ENCODE results near the gene SMCR8.

DNA sequence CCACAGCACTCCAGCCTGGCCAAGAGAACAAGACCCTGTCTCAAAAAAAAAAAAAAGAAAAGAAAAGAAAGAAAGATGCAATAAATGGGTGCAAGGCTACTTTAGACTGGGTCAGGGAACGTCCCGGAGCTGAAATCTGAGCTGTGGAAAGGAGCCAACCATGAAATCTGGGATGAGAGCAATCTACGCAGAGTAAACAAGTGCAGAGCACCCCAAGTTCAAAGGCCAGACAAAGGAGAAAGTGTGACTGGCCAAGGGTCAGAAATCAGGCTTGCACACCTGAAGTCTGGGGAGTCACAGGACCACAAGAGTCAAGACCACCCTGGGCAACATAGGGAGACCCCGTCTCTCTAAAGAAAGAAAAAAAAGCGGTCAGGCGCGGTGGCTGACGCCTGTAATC lies 45.4 kb downstream of the SMCR8 start:
- TF ChIP-seq NFIC (IDR thresholded peaks at IDR 0.05; ENCODE audit: low read depth, low read length): no peak
- TF ChIP-seq NFYB (IDR thresholded peaks at IDR 0.05; ENCODE audit: insufficient read depth, low read depth, low read length): no peak
- no peak for TF ChIP-seq HDAC6 (IDR thresholded peaks at IDR 0.05; ENCODE audit: unreplicated experiment)
- no peak for TF ChIP-seq JUND (IDR thresholded peaks at IDR 0.05; ENCODE audit: low read depth, low read length)
- no peak for TF ChIP-seq LARP7 (IDR thresholded peaks at IDR 0.05)
- no peak for TF ChIP-seq MTA3 (IDR thresholded peaks at IDR 0.05; ENCODE audit: borderline replicate concordance, low read length)
- TF ChIP-seq POLR2A (IDR thresholded peaks at IDR 0.05; ENCODE audit: low read depth, low read length): no peak
- TF ChIP-seq, protein P1, sequence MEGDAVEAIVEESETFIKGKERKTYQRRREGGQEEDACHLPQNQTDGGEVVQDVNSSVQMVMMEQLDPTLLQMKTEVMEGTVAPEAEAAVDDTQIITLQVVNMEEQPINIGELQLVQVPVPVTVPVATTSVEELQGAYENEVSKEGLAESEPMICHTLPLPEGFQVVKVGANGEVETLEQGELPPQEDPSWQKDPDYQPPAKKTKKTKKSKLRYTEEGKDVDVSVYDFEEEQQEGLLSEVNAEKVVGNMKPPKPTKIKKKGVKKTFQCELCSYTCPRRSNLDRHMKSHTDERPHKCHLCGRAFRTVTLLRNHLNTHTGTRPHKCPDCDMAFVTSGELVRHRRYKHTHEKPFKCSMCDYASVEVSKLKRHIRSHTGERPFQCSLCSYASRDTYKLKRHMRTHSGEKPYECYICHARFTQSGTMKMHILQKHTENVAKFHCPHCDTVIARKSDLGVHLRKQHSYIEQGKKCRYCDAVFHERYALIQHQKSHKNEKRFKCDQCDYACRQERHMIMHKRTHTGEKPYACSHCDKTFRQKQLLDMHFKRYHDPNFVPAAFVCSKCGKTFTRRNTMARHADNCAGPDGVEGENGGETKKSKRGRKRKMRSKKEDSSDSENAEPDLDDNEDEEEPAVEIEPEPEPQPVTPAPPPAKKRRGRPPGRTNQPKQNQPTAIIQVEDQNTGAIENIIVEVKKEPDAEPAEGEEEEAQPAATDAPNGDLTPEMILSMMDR (IDR thresholded peaks at IDR 0.05 in 2 of 3, conservative IDR thresholded peaks at IDR 0.05 in 1 of 3; ENCODE audit: control insufficient read depth in 2 of 3, extremely low read depth in 1 of 3, insufficient read depth in 1 of 3, low read depth in 3 of 3, low read length in 3 of 3): no peak
- TF ChIP-seq EZH2 (IDR thresholded peaks at IDR 0.05; ENCODE audit: borderline replicate concordance, control insufficient read depth, low read depth, low read length): no peak
- no peak for TF ChIP-seq MYC (IDR thresholded peaks at IDR 0.05; ENCODE audit: insufficient read depth, insufficient read length, insufficient replicate concordance, low read length, severe bottlenecking)
- no peak for TF ChIP-seq SP1 (IDR thresholded peaks at IDR 0.05; ENCODE audit: low read depth, low read length)
